ENCODE measurements around the gene SAA4.

GRCh38 chr11:18254781-18255361, 18.3 kb upstream of the SAA4 start:
- no peak for TF ChIP-seq CTCF (optimal IDR thresholded peaks at IDR 0.05 in 1 of 3, IDR thresholded peaks at IDR 0.05 in 1 of 3, conservative IDR thresholded peaks at IDR 0.05 in 1 of 3; ENCODE audit: extremely low read depth in 1 of 3, insufficient read depth in 2 of 3, low read length in 3 of 3)
- TF ChIP-seq EZH2 (IDR thresholded peaks at IDR 0.05; ENCODE audit: low read length), result no peak
